Middle frontal gyrus (tissue), 1 donor: ENCODE measurements around the gene CD200.

Source experiments
- DNase-seq: peaks from one replicate; pipeline ENCODE4 v3.0.0-alpha.2; 2015; ENCODE audit warnings: low spot score; ENCODE audit errors: extremely low spot score

CD200 gene

GRCh38 chr3:112409041-112409440, 76.1 kb downstream of the CD200 start:
- no peak for DNase-seq

DNA sequence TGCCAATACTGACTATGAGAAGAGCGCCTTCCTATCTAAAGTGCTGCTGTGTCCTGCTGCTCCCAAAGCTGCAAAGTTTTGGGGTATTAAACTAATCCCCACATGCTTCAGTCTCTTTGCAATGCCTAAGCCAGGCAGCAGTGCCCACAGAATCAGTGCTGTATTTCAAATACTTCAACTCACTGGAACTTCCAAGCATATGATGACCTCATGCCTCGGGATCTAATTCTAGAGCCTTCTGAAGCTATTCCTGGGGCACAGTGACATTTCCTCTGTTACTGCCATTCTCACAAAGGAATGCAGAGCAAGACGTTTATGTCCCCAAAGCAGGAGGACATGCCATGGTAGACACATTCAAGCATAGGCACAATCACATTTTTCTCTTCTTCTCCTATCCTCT, 78.5 kb downstream of the CD200 start:
- DNase-seq, result no peak
